ENCODE results near the gene RICTOR. TPM values are rescaled to one million over a fixed set of nuclear protein-coding genes. Genes with fewer than 3 reads are reported as not detected.

RICTOR gene
- total RNA-seq, 1 experiment from 2014 or later = 25.7 TPM

- H3K9me3 ChIP-seq = peaks cover 8% of the 10 kb centered on the region
- Mint-ChIP-seq H3K4me3 (ENCODE audit: unreplicated experiment) (no peak overlapping the region), H3K36me3 (ENCODE audit: insufficient read depth, unreplicated experiment) (peaks cover 10% of the 10 kb centered on the region), H3K9me3 (ENCODE audit: unreplicated experiment) (peaks cover 12% of the 10 kb centered on the region), H3K4me1 (ENCODE audit: low read depth, unreplicated experiment) (peaks cover 6% of the 10 kb centered on the region), H3K27ac (ENCODE audit: unreplicated experiment) (no peak overlapping the region), H3K27me3 (ENCODE audit: insufficient read depth, unreplicated experiment) (no peaks in the 10 kb centered on the region)
- no peak for TF ChIP-seq CTCF (IDR thresholded peaks at IDR 0.05; ENCODE audit: insufficient read depth in 1 of 2, low read depth in 1 of 2, low read length in 1 of 2, severe bottlenecking in 1 of 2, unreplicated experiment in 1 of 2)
- POLR2A ChIA-PET = no interaction called here
- CTCF ChIA-PET = no interaction called here
- DNase-seq = no peak
- no peaks in the 10 kb centered on the region for H3K27me3 ChIP-seq (replicated peaks; ENCODE audit: control insufficient read depth, insufficient read depth, low read length)
- no peaks in the 10 kb centered on the region for H3K4me1 ChIP-seq
- no TSS peak for BruUV-seq (replicated peaks)
- H3K4me3 ChIP-seq (ENCODE audit: low read depth, low read length) = no peak overlapping the region
- H3K36me3 ChIP-seq (ENCODE audit: control insufficient read depth, insufficient read depth, low read length) = no peaks in the 10 kb centered on the region; the same call in 1 of the 2 replicates
- intact Hi-C loops (cut with micrococcal nuclease; ENCODE audit: unreplicated experiment) = no loop called here
Measured at GRCh38 chr5:39062530-39062929, 11.7 kb downstream of the RICTOR start.

GRCh38 chr5:39062104-39062503 lies 12.1 kb downstream of the RICTOR start:
- no peak overlapping the region for H3K4me3 Mint-ChIP-seq (ENCODE audit: unreplicated experiment)
- BruUV-seq (replicated peaks) = no TSS peak
- no peaks in the 10 kb centered on the region for H3K27me3 Mint-ChIP-seq (ENCODE audit: insufficient read depth, unreplicated experiment)
- H3K36me3 Mint-ChIP-seq (ENCODE audit: insufficient read depth, unreplicated experiment) = peaks cover 6% of the 10 kb centered on the region
- H3K9me3 Mint-ChIP-seq (ENCODE audit: unreplicated experiment) = peaks cover 8% of the 10 kb centered on the region
- ChIA-PET CTCF (no interaction called here), POLR2A (no interaction called here)
- peaks cover 6% of the 10 kb centered on the region for H3K4me1 Mint-ChIP-seq (ENCODE audit: low read depth, unreplicated experiment)
- intact Hi-C loops (cut with micrococcal nuclease; ENCODE audit: unreplicated experiment) = no loop called here
- H3K4me1 ChIP-seq = no peaks in the 10 kb centered on the region
- no peak for TF ChIP-seq CTCF (IDR thresholded peaks at IDR 0.05; ENCODE audit: insufficient read depth in 1 of 2, low read depth in 1 of 2, low read length in 1 of 2, severe bottlenecking in 1 of 2, unreplicated experiment in 1 of 2)
- no peak for DNase-seq
- no peaks in the 10 kb centered on the region; the same call in 1 of the 2 replicates for H3K36me3 ChIP-seq (ENCODE audit: control insufficient read depth, insufficient read depth, low read length)
- peaks cover 8% of the 10 kb centered on the region for H3K9me3 ChIP-seq
- H3K4me3 ChIP-seq (ENCODE audit: low read depth, low read length) = no peak overlapping the region
- H3K27ac Mint-ChIP-seq (ENCODE audit: unreplicated experiment) = no peak overlapping the region
- H3K27me3 ChIP-seq (replicated peaks; ENCODE audit: control insufficient read depth, insufficient read depth, low read length) = no peaks in the 10 kb centered on the region

- no peak for DNase-seq
- TF ChIP-seq CTCF (IDR thresholded peaks at IDR 0.05; ENCODE audit: insufficient read depth in 1 of 2, low read depth in 1 of 2, low read length in 1 of 2, severe bottlenecking in 1 of 2, unreplicated experiment in 1 of 2) = no peak
- H3K36me3 Mint-ChIP-seq (ENCODE audit: insufficient read depth, unreplicated experiment) = no peaks in the 10 kb centered on the region
- no peak overlapping the region for H3K4me3 Mint-ChIP-seq (ENCODE audit: unreplicated experiment)
- Histone ChIP-seq H3K4me1 (no peaks in the 10 kb centered on the region), H3K4me3 (ENCODE audit: low read depth, low read length) (no peak overlapping the region), H3K9me3 (no peaks in the 10 kb centered on the region), H3K27me3 (replicated peaks; ENCODE audit: control insufficient read depth, insufficient read depth, low read length) (no peaks in the 10 kb centered on the region), H3K36me3 (ENCODE audit: control insufficient read depth, insufficient read depth, low read length) (no peaks in the 10 kb centered on the region)
- H3K27me3 Mint-ChIP-seq (ENCODE audit: insufficient read depth, unreplicated experiment) = no peaks in the 10 kb centered on the region
- no peak overlapping the region for H3K27ac Mint-ChIP-seq (ENCODE audit: unreplicated experiment)
- no TSS peak for BruUV-seq (replicated peaks)
- no peaks in the 10 kb centered on the region for H3K9me3 Mint-ChIP-seq (ENCODE audit: unreplicated experiment)
- POLR2A ChIA-PET = no interaction called here
- intact Hi-C loops (cut with micrococcal nuclease; ENCODE audit: unreplicated experiment) = no loop called here
- CTCF ChIA-PET = no interaction called here
- peaks cover 9% of the 10 kb centered on the region for H3K4me1 Mint-ChIP-seq (ENCODE audit: low read depth, unreplicated experiment)
Measured at GRCh38 chr5:39059064-39059463, 15.1 kb downstream of the RICTOR start.

Measured in Caco-2 (cell line).